Measurements from ENCODE around the gene SORCS1. TPM values are rescaled to one million over a fixed set of nuclear protein-coding genes. Genes with fewer than 3 reads are reported as not detected.

Gene SORCS1
- total RNA-seq, 1 experiment from 2014 or later: 1.7 TPM

DNA sequence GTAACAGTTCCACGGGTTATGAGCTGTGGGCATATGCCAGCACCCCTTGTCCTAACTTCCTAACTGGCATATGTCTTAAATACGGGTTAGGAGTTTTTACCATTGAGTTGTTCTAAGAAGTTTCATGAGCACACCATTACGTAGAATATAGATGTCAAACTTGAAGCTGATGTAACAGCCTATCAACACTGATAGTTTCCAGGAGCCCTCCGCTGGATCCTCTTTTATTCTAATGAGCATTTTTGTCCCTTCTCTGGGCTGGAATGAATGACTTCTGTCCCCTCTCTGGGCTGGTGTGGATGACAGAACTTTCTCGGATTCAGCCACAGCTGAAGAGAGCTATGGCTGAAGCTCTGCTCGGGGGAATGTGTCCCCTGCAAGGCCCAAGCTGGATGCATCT, 256.3 kb downstream of the SORCS1 start:
- Mint-ChIP-seq H3K27me3 (ENCODE audit: low read depth) (no peaks in the 10 kb centered on the region), H3K9me3 (peaks cover 2 to 3% of the 10 kb centered on the region in 2 experiments; a peak in 2 of 5 replicates), H3K27ac (peak overlapping the region in 2 of 3 experiments; percentile 45 to 52; a peak in 2 of 7 replicates)

More for the DNA sequence above, 256.3 kb downstream of the SORCS1 start:
- Histone ChIP-seq H3T11ph (ENCODE audit: low read length) (no peak overlapping the region), H3K9me3 (ENCODE audit: control insufficient read depth, low read depth, low read length) (no peaks in the 10 kb centered on the region), H3K18ac (ENCODE audit: insufficient read length, low read depth, low read length) (no peak overlapping the region), H2BK120ac (ENCODE audit: low read depth, low read length, poor library complexity, severe bottlenecking) (no peak overlapping the region), H3K56ac (ENCODE audit: insufficient read length, low read depth, low read length) (no peak overlapping the region), H2AK5ac (ENCODE audit: insufficient read length, low read length) (no peak overlapping the region), H2BK20ac (ENCODE audit: low read depth, low read length, poor library complexity, severe bottlenecking) (no peak overlapping the region), H3K14ac (ENCODE audit: insufficient read depth, low read length) (no peak overlapping the region), H3K79me1 (ENCODE audit: insufficient read depth, low read depth, low read length, poor library complexity, severe bottlenecking) (no peaks in the 10 kb centered on the region), H4K8ac (replicated peaks; ENCODE audit: insufficient read length, low read depth, low read length) (no peak overlapping the region), H2BK12ac (ENCODE audit: insufficient read length, low read depth, low read length) (no peak overlapping the region), H3K23me2 (ENCODE audit: insufficient read length, low read depth, low read length, poor library complexity, severe bottlenecking) (no peaks in the 10 kb centered on the region), H4K5ac (ENCODE audit: insufficient read length, low read depth, low read length) (no peak overlapping the region), H3K23ac (ENCODE audit: insufficient read length, low read depth, low read length) (no peak overlapping the region), H4K20me1 (ENCODE audit: control insufficient read depth, insufficient read depth, insufficient read length) (no peaks in the 10 kb centered on the region), H3K4ac (ENCODE audit: low read depth, low read length) (no peak overlapping the region), H3K9ac (ENCODE audit: extremely low read depth, insufficient read length, low read length) (no peak overlapping the region), H2BK15ac (ENCODE audit: low read depth, low read length) (no peak overlapping the region), H2BK5ac (ENCODE audit: insufficient read length, low read length) (no peak overlapping the region), H3K79me2 (ENCODE audit: insufficient read depth, low read length) (no peaks in the 10 kb centered on the region), H3K27me3 (ENCODE audit: insufficient read depth, low read length) (no peaks in the 10 kb centered on the region), H3K4me1 (ENCODE audit: insufficient read depth, low read length) (peaks cover 17% of the 10 kb centered on the region), H3K4me2 (ENCODE audit: insufficient read depth, insufficient read length, low read length) (no peak overlapping the region), H3K27ac (ENCODE audit: insufficient read length, low read depth, low read length) (no peak overlapping the region), H4K91ac (ENCODE audit: insufficient read length, low read depth, low read length) (no peak overlapping the region), H2AFZ (ENCODE audit: low read length) (no peak overlapping the region)
- Mint-ChIP-seq H3K4me1 (peaks cover 62% of the 10 kb centered on the region in 2 experiments), H3K36me3 (ENCODE audit: insufficient read depth in 1 of 3, low read depth in 3 of 3) (peaks cover 0 to 5% (median 0%) of the 10 kb centered on the region in 3 experiments; a peak in 4 of 7 replicates), H3K4me3 (no peak overlapping the region)
- no CpG with 5 or more reads among the region's 6 CpGs for WGBS (ENCODE audit: extremely low coverage, insufficient read length, low lambda C conversion rate)
- no peak for DNase-seq
- TF ChIP-seq, protein P1, sequence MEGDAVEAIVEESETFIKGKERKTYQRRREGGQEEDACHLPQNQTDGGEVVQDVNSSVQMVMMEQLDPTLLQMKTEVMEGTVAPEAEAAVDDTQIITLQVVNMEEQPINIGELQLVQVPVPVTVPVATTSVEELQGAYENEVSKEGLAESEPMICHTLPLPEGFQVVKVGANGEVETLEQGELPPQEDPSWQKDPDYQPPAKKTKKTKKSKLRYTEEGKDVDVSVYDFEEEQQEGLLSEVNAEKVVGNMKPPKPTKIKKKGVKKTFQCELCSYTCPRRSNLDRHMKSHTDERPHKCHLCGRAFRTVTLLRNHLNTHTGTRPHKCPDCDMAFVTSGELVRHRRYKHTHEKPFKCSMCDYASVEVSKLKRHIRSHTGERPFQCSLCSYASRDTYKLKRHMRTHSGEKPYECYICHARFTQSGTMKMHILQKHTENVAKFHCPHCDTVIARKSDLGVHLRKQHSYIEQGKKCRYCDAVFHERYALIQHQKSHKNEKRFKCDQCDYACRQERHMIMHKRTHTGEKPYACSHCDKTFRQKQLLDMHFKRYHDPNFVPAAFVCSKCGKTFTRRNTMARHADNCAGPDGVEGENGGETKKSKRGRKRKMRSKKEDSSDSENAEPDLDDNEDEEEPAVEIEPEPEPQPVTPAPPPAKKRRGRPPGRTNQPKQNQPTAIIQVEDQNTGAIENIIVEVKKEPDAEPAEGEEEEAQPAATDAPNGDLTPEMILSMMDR (conservative IDR thresholded peaks at IDR 0.05): no peak

Measured in H9 (cell line).